ENCODE data around the gene MN1. TPM values are rescaled to one million over a fixed set of nuclear protein-coding genes. Genes with fewer than 3 reads are reported as not detected.

MN1 gene
- total and polyA plus RNA-seq, 2 donors (not counting 1 experiment from before 2014, with no cell fraction given): 0.02 to 0.12 TPM

DNA sequence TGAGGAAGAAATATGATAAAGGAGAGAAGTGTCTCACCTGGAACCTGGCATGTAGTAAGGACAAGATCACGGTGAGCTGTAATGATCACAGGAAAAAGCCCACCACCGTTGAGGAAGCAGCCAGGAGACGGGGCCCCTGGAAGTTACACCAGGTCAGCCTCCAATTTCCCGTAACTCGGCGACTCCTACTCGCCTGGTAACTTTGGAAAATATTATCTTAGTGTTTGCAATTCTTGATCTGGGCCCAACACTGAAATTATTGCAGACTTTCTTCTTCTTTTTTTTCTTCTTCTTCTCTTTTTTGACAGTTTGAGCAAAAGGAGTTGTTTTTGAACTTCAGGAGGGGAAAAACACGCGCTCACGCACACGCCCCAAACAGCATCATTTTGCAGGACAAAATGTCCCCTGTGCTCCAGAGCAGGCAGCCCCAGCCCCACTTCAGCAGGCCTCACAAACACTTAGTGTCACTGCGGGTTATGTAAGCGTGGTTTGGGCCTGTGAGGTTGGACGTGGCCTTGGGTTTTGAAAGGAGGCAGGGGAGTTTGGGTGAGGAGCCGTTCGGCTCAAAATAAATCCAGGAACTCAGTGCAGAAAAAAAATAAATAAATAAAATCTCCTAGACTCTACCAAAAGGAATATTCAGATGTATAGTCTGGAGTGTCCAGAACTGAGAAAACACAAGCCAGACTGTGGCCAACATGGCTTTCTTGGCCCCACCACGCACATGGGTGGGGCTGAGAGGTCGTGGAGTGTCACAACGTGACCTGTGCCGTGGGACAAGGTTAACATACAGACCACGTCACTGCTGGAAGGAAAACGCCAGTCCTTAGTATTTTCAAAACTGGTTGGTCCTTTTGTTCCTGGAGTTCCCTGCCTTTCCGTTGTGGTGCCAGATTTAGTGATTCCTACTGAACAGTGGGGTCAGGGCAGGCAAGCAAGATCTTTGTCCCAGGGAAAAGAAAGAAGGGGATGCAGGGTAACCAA is 26.3 kb upstream of the MN1 start:
- Histone ChIP-seq H3K9me3 (ENCODE audit: control extremely low read depth in 1 of 3, control insufficient read depth in 2 of 3, insufficient read depth in 1 of 3, low read length in 2 of 3) (peaks cover 0 to 9% (median 0%) of the 10 kb centered on the region in 3 donors), H3K27ac (ENCODE audit: low read length in 2 of 2) (no peak overlapping the region), H3K79me2 (ENCODE audit: control insufficient read depth, insufficient read depth, low read length) (no peaks in the 10 kb centered on the region), H3K4me1 (ENCODE audit: control insufficient read depth in 2 of 2, insufficient read depth in 2 of 2, low read length in 2 of 2) (no peaks in the 10 kb centered on the region), H3K4me3 (ENCODE audit: control extremely low read depth in 1 of 5, extremely low read depth in 1 of 5, insufficient read depth in 1 of 5, low read depth in 2 of 5, low read length in 4 of 5) (no peak overlapping the region), H3K4me2 (replicated peaks; ENCODE audit: low read depth, low read length, poor library complexity, severe bottlenecking) (no peak overlapping the region), H3K36me3 (replicated peaks in 1 of 2; ENCODE audit: control extremely low read depth in 1 of 2, control insufficient read depth in 1 of 2, extremely low read depth in 1 of 2, insufficient read depth in 2 of 2, low read length in 1 of 2) (no peaks in the 10 kb centered on the region), H4K20me1 (ENCODE audit: control insufficient read depth, insufficient read depth, low read length, poor library complexity, severe bottlenecking) (no peaks in the 10 kb centered on the region), H2AFZ (ENCODE audit: insufficient read depth, low read depth, low read length, poor library complexity, severe bottlenecking) (no peak overlapping the region), H3K9ac (ENCODE audit: low read length) (no peak overlapping the region), H3K27me3 (replicated peaks in 1 of 4; ENCODE audit: control extremely low read depth in 1 of 4, control insufficient read depth in 3 of 4, insufficient read depth in 4 of 4, low read length in 3 of 4) (no peaks in the 10 kb centered on the region)
- Mint-ChIP-seq H3K4me1 (no peaks in the 10 kb centered on the region), H3K4me3 (no peak overlapping the region), H3K9me3 (ENCODE audit: insufficient read depth) (no peaks in the 10 kb centered on the region), H3K27me3 (no peaks in the 10 kb centered on the region), H3K27ac (no peak overlapping the region)
- ChIA-PET CTCF (no interaction called here), POLR2A (no interaction called here)
- WGBS (ENCODE audit: insufficient coverage): 78% methylated on average over 9 of the region's 23 CpGs
- intact Hi-C loops (cut with micrococcal nuclease): no loop called here
- no peak for ATAC-seq (ENCODE audit: low read depth)
- DNase-seq: no peak
- TF ChIP-seq, protein P1, sequence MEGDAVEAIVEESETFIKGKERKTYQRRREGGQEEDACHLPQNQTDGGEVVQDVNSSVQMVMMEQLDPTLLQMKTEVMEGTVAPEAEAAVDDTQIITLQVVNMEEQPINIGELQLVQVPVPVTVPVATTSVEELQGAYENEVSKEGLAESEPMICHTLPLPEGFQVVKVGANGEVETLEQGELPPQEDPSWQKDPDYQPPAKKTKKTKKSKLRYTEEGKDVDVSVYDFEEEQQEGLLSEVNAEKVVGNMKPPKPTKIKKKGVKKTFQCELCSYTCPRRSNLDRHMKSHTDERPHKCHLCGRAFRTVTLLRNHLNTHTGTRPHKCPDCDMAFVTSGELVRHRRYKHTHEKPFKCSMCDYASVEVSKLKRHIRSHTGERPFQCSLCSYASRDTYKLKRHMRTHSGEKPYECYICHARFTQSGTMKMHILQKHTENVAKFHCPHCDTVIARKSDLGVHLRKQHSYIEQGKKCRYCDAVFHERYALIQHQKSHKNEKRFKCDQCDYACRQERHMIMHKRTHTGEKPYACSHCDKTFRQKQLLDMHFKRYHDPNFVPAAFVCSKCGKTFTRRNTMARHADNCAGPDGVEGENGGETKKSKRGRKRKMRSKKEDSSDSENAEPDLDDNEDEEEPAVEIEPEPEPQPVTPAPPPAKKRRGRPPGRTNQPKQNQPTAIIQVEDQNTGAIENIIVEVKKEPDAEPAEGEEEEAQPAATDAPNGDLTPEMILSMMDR (IDR thresholded peaks at IDR 0.05): no peak
- TF ChIP-seq EZH2 (IDR thresholded peaks at IDR 0.05; ENCODE audit: borderline replicate concordance, insufficient read depth, low read depth, low read length, poor library complexity, severe bottlenecking): no peak

DNA sequence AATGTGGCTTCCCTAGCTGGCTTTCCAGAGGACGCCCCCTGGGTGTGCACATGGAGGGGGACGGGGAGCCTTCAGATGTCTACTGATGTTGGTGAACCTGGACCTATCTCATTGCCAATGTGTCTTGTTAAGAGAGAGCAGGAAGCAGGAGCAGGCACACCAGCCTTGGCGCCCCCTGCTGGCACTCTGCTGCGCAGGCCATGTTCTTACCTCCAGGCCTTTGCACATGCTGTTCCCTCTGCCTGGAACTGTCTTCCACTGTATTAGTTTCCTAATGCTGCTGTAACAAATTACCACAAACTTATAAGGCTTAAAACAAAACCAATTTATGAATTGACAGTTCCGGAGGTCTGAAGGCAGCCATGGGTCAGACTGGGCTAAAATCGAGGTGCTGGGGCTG is 23.6 kb upstream of the MN1 start:
- no peak overlapping the region for H3K27ac Mint-ChIP-seq
- CTCF ChIA-PET: no interaction called here
- H3K9me3 Mint-ChIP-seq (ENCODE audit: insufficient read depth): no peaks in the 10 kb centered on the region
- Histone ChIP-seq H3K4me1 (ENCODE audit: control insufficient read depth in 2 of 2, insufficient read depth in 2 of 2, low read length in 2 of 2) (no peaks in the 10 kb centered on the region), H2AFZ (ENCODE audit: insufficient read depth, low read depth, low read length, poor library complexity, severe bottlenecking) (no peak overlapping the region), H3K36me3 (replicated peaks in 1 of 2; ENCODE audit: control extremely low read depth in 1 of 2, control insufficient read depth in 1 of 2, extremely low read depth in 1 of 2, insufficient read depth in 2 of 2, low read length in 1 of 2) (no peaks in the 10 kb centered on the region), H3K4me2 (replicated peaks; ENCODE audit: low read depth, low read length, poor library complexity, severe bottlenecking) (no peak overlapping the region), H3K9ac (ENCODE audit: low read length) (no peak overlapping the region), H3K9me3 (ENCODE audit: control extremely low read depth in 1 of 3, control insufficient read depth in 2 of 3, insufficient read depth in 1 of 3, low read length in 2 of 3) (peaks cover 0 to 12% (median 0%) of the 10 kb centered on the region in 3 donors), H3K27me3 (replicated peaks in 1 of 4; ENCODE audit: control extremely low read depth in 1 of 4, control insufficient read depth in 3 of 4, insufficient read depth in 4 of 4, low read length in 3 of 4) (no peaks in the 10 kb centered on the region), H3K4me3 (ENCODE audit: control extremely low read depth in 1 of 5, extremely low read depth in 1 of 5, insufficient read depth in 1 of 5, low read depth in 2 of 5, low read length in 4 of 5) (no peak overlapping the region), H3K79me2 (ENCODE audit: control insufficient read depth, insufficient read depth, low read length) (no peaks in the 10 kb centered on the region), H3K27ac (ENCODE audit: low read length in 2 of 2) (no peak overlapping the region), H4K20me1 (ENCODE audit: control insufficient read depth, insufficient read depth, low read length, poor library complexity, severe bottlenecking) (no peaks in the 10 kb centered on the region)
- intact Hi-C loops (cut with micrococcal nuclease): no loop called here
- TF ChIP-seq, protein P1 (IDR thresholded peaks at IDR 0.05): peak; percentile 25
- TF ChIP-seq EZH2 (IDR thresholded peaks at IDR 0.05; ENCODE audit: borderline replicate concordance, insufficient read depth, low read depth, low read length, poor library complexity, severe bottlenecking): no peak
- POLR2A ChIA-PET: no interaction called here
- no peak for DNase-seq
- no peak for ATAC-seq (ENCODE audit: low read depth)
- 89% methylated on average over 6 of the region's 6 CpGs for WGBS (ENCODE audit: insufficient coverage)
- H3K4me1 Mint-ChIP-seq: no peaks in the 10 kb centered on the region
- no peak overlapping the region for H3K4me3 Mint-ChIP-seq
- no peaks in the 10 kb centered on the region for H3K27me3 Mint-ChIP-seq
